ENCODE measurements around the gene RELL2.

GRCh38 chr5:141630570-141631140 is 6.1 kb upstream of the RELL2 start:
- no peak for TF ChIP-seq YY1 (IDR thresholded peaks at IDR 0.05; ENCODE audit: insufficient read depth, insufficient read length)
- no peak for TF ChIP-seq ZNF274 (IDR thresholded peaks at IDR 0.05; ENCODE audit: low read depth, low read length)
- no peak for TF ChIP-seq SUZ12 (IDR thresholded peaks at IDR 0.05; ENCODE audit: extremely low read depth, insufficient read depth, insufficient read length)

All from NT2/D1 (cell line).